Measurements from ENCODE around the gene TEC. TPM values are rescaled to one million over a fixed set of nuclear protein-coding genes. Genes with fewer than 3 reads are reported as not detected.

Gene TEC
- total RNA-seq, 1 experiment from 2014 or later = 0.67 TPM

- CTCF ChIA-PET = interaction anchor here (0.6 kb wide), 1 partner anchor 181 kb away, joined by 3 read pairs; no protein-coding TSS in a partner anchor
- H3K9me3 ChIP-seq (ENCODE audit: control insufficient read depth, insufficient read depth, low read depth, low read length) = no peaks in the 10 kb centered on the region
- H3K27ac ChIP-seq (ENCODE audit: low read length) = no peak overlapping the region
- no peak for ATAC-seq
- BruUV-seq (replicated peaks) = no TSS peak
- H3K4me3 ChIP-seq (ENCODE audit: low read depth in 2 of 2, low read length in 2 of 2) = no peak overlapping the region
- intact Hi-C loops (cut with micrococcal nuclease; ENCODE audit: unreplicated experiment) = no loop called here
- no peaks in the 10 kb centered on the region for H3K36me3 ChIP-seq (ENCODE audit: control insufficient read depth, insufficient read depth, low read length)
- in situ Hi-C loops (cut with HindIII; ENCODE audit: low pct_unique_long_range_greater_than_20kb, low sequenced_read_pairs) = no loop called here
- H3K27me3 ChIP-seq (ENCODE audit: control insufficient read depth, insufficient read depth, low read length) = no peaks in the 10 kb centered on the region
- TF ChIP-seq, protein P1, sequence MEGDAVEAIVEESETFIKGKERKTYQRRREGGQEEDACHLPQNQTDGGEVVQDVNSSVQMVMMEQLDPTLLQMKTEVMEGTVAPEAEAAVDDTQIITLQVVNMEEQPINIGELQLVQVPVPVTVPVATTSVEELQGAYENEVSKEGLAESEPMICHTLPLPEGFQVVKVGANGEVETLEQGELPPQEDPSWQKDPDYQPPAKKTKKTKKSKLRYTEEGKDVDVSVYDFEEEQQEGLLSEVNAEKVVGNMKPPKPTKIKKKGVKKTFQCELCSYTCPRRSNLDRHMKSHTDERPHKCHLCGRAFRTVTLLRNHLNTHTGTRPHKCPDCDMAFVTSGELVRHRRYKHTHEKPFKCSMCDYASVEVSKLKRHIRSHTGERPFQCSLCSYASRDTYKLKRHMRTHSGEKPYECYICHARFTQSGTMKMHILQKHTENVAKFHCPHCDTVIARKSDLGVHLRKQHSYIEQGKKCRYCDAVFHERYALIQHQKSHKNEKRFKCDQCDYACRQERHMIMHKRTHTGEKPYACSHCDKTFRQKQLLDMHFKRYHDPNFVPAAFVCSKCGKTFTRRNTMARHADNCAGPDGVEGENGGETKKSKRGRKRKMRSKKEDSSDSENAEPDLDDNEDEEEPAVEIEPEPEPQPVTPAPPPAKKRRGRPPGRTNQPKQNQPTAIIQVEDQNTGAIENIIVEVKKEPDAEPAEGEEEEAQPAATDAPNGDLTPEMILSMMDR (IDR thresholded peaks at IDR 0.05) = no peak
- TF ChIP-seq TCF7L2 (IDR thresholded peaks at IDR 0.05; ENCODE audit: low read depth, low read length) (no peak), REST (IDR thresholded peaks at IDR 0.05; ENCODE audit: insufficient read depth in 1 of 2, low read depth in 2 of 2, low read length in 1 of 2) (no peak), POLR2AphosphoS5 (IDR thresholded peaks at IDR 0.05; ENCODE audit: low read depth, low read length) (no peak), SIN3A (IDR thresholded peaks at IDR 0.05; ENCODE audit: borderline replicate concordance, insufficient read depth, low read depth, low read length) (no peak)
- POLR2A ChIA-PET = no interaction called here
- no peak for DNase-seq (ENCODE audit: low read depth, low spot score)
- no peaks in the 10 kb centered on the region for H3K4me1 ChIP-seq (ENCODE audit: control insufficient read depth, insufficient read depth, low read length)
These were observed 159.1 kb downstream of the TEC start for GRCh38 chr4:48110452-48110978.

- peak; percentile 89 for ATAC-seq
- intact Hi-C loops (cut with micrococcal nuclease; ENCODE audit: unreplicated experiment) (no loop called here), in situ Hi-C loops (cut with HindIII; ENCODE audit: low pct_unique_long_range_greater_than_20kb, low sequenced_read_pairs) (no loop called here)
- peak; percentile 35 for DNase-seq (ENCODE audit: low read depth, low spot score)
- Histone ChIP-seq H3K27ac (ENCODE audit: low read length) (no peak overlapping the region), H3K27me3 (ENCODE audit: control insufficient read depth, insufficient read depth, low read length) (no peaks in the 10 kb centered on the region), H3K4me3 (ENCODE audit: low read depth in 2 of 2, low read length in 2 of 2) (no peak overlapping the region), H3K36me3 (ENCODE audit: control insufficient read depth, insufficient read depth, low read length) (no peaks in the 10 kb centered on the region), H3K4me1 (ENCODE audit: control insufficient read depth, insufficient read depth, low read length) (no peaks in the 10 kb centered on the region), H3K9me3 (ENCODE audit: control insufficient read depth, insufficient read depth, low read depth, low read length) (no peaks in the 10 kb centered on the region)
- ChIA-PET CTCF (interaction anchor here (0.6 kb wide), 2 partner anchors 182 to 194 kb away, joined by 3 read pairs; no protein-coding TSS in a partner anchor), POLR2A (no interaction called here)
- no peak for TF ChIP-seq REST (IDR thresholded peaks at IDR 0.05; ENCODE audit: insufficient read depth in 1 of 2, low read depth in 2 of 2, low read length in 1 of 2)
- TF ChIP-seq, protein P1 (IDR thresholded peaks at IDR 0.05) = peak; percentile 65
- BruUV-seq (replicated peaks) = no TSS peak
These were observed 160.0 kb downstream of the TEC start for GRCh38 chr4:48109413-48110263.

Data from Panc1 (cell line).